H9 (cell line): ENCODE measurements around the gene ZNF665. TPM values are rescaled to one million over a fixed set of nuclear protein-coding genes. Genes with fewer than 3 reads are reported as not detected.

Experiments used
- DNase-seq: peaks from one replicate; pipeline ENCODE4 v3.0.0-alpha.2; 2017
- H2AFZ ChIP-seq: one replicate; pipeline ENCODE4 v1.6.1; 2013; ENCODE audit warnings: mild to moderate bottlenecking, low read length, control low read depth, moderate library complexity
- H2AK5ac ChIP-seq: 2 replicates; pipeline ENCODE4 v1.6.1; 2013; ENCODE audit warnings: low read length, control low read depth, mixed read lengths; ENCODE audit not compliant: insufficient read length
- H2BK120ac ChIP-seq: one replicate; pipeline ENCODE4 v1.6.1; 2013; ENCODE audit warnings: low read depth, mild to moderate bottlenecking, low read length, control low read depth, inconsistent platforms; ENCODE audit not compliant: poor library complexity, severe bottlenecking
- H2BK12ac ChIP-seq: 2 replicates; pipeline ENCODE4 v1.6.1; 2013; ENCODE audit warnings: low read length, control low read depth, mixed read lengths, low read depth; ENCODE audit not compliant: insufficient read length
- H2BK15ac ChIP-seq: 2 replicates; pipeline ENCODE4 v1.6.1; 2013; ENCODE audit warnings: low read depth, low read length, control low read depth
- H2BK20ac ChIP-seq: one replicate; pipeline ENCODE4 v1.6.1; 2013; ENCODE audit warnings: low read depth, mild to moderate bottlenecking, low read length, control low read depth, inconsistent platforms; ENCODE audit not compliant: poor library complexity, severe bottlenecking
- H2BK5ac ChIP-seq: 2 replicates; pipeline ENCODE4 v1.6.1; 2013; ENCODE audit warnings: low read length, control low read depth, mixed read lengths; ENCODE audit not compliant: insufficient read length
- H3K14ac ChIP-seq: 2 replicates; pipeline ENCODE4 v1.6.1; 2013; ENCODE audit warnings: low read length, control low read depth; ENCODE audit not compliant: insufficient read depth
- H3K18ac ChIP-seq: 2 replicates; pipeline ENCODE4 v1.6.1; 2013; ENCODE audit warnings: low read depth, mild to moderate bottlenecking, mixed read lengths, low read length, control low read depth; ENCODE audit not compliant: insufficient read length
- H3K23ac ChIP-seq: 2 replicates; pipeline ENCODE4 v1.6.1; 2013; ENCODE audit warnings: low read length, control low read depth, mixed read lengths, low read depth; ENCODE audit not compliant: insufficient read length
- H3K23me2 ChIP-seq: 2 replicates; pipeline ENCODE4 v1.6.1; 2013; ENCODE audit warnings: low read depth, mild to moderate bottlenecking, mixed read lengths, low read length, control low read depth; ENCODE audit not compliant: insufficient read length, poor library complexity, severe bottlenecking
- H3K27ac ChIP-seq: 2 replicates; pipeline ENCODE4 v1.5.1; 2013; ENCODE audit warnings: low read length, control low read depth, mixed read lengths, low read depth; ENCODE audit not compliant: insufficient read length
- H3K27me3 ChIP-seq: 2 replicates; pipeline ENCODE4 v1.6.1; 2013; ENCODE audit warnings: low read length, control low read depth, inconsistent platforms; ENCODE audit not compliant: insufficient read depth
- H3K4ac ChIP-seq: 2 replicates; pipeline ENCODE4 v1.6.1; 2013; ENCODE audit warnings: low read depth, mild to moderate bottlenecking, control low read depth, inconsistent platforms, low read length, moderate library complexity
- H3K4me1 ChIP-seq: 2 replicates; pipeline ENCODE4 v1.6.1; 2013; ENCODE audit warnings: low read length, control low read depth, inconsistent platforms; ENCODE audit not compliant: insufficient read depth
- H3K4me2 ChIP-seq: 2 replicates; pipeline ENCODE4 v1.6.1; 2013; ENCODE audit warnings: low read length, control low read depth, mixed read lengths; ENCODE audit not compliant: insufficient read length, insufficient read depth
- H3K56ac ChIP-seq: 2 replicates; pipeline ENCODE4 v1.6.1; 2013; ENCODE audit warnings: low read depth, mild to moderate bottlenecking, mixed read lengths, low read length, control low read depth; ENCODE audit not compliant: insufficient read length
- H3K79me1 ChIP-seq: 2 replicates; pipeline ENCODE4 v1.6.1; 2013; ENCODE audit warnings: low read depth, mild to moderate bottlenecking, moderate library complexity, low read length, control low read depth, inconsistent platforms; ENCODE audit not compliant: insufficient read depth, poor library complexity, severe bottlenecking
- H3K79me2 ChIP-seq: 2 replicates; pipeline ENCODE4 v1.6.1; 2013; ENCODE audit warnings: low read length, control low read depth, inconsistent platforms; ENCODE audit not compliant: insufficient read depth
- H3K9ac ChIP-seq: 2 replicates; pipeline ENCODE4 v1.6.1; 2013; ENCODE audit warnings: low read length, control low read depth, mixed read lengths; ENCODE audit not compliant: insufficient read length; ENCODE audit errors: extremely low read depth
- H3K9me3 ChIP-seq: one replicate; pipeline ENCODE4 v1.6.1; 2013; ENCODE audit warnings: low read depth, low read length, inconsistent platforms; ENCODE audit not compliant: control insufficient read depth
- H3T11ph ChIP-seq: one replicate; pipeline ENCODE4 v1.6.1; 2013; ENCODE audit warnings: mild to moderate bottlenecking, low read length, control low read depth, inconsistent platforms
- H4K20me1 ChIP-seq: one replicate; pipeline ENCODE4 v1.6.1; 2013; ENCODE audit not compliant: control insufficient read depth, insufficient read length, insufficient read depth
- H4K5ac ChIP-seq: 2 replicates; pipeline ENCODE4 v1.6.1; 2013; ENCODE audit warnings: low read depth, mild to moderate bottlenecking, mixed read lengths, low read length, control low read depth; ENCODE audit not compliant: insufficient read length
- H4K8ac ChIP-seq: replicated peaks from 2 replicates; pipeline ENCODE4 v1.6.1; 2013; ENCODE audit warnings: low read length, control low read depth, mixed read lengths, low read depth; ENCODE audit not compliant: insufficient read length
- H4K91ac ChIP-seq: 2 replicates; pipeline ENCODE4 v1.6.1; 2013; ENCODE audit warnings: low read depth, mild to moderate bottlenecking, moderate library complexity, mixed read lengths, low read length, control low read depth; ENCODE audit not compliant: insufficient read length
- H3K27ac Mint-ChIP-seq, 3 experiments: 2 replicates in 2 of 3; 3 replicates in 1 of 3; pipeline ENCODE4 v1.8.0; 2020 to 2021; ENCODE audit warnings: mixed read lengths in 3 of 3, mild to moderate bottlenecking in 1 of 3, moderate library complexity in 1 of 3
- H3K27me3 Mint-ChIP-seq: 2 replicates; pipeline ENCODE4 v1.8.0; 2021; ENCODE audit warnings: low read depth, mild to moderate bottlenecking, moderate library complexity, mixed read lengths
- H3K36me3 Mint-ChIP-seq, 3 experiments: 2 replicates in 2 of 3; 3 replicates in 1 of 3; pipeline ENCODE4 v1.8.0; 2020 to 2021; ENCODE audit warnings: low read depth in 3 of 3, mixed read lengths in 3 of 3; ENCODE audit not compliant: insufficient read depth in 1 of 3
- H3K4me1 Mint-ChIP-seq, 2 experiments: 2 replicates each; pipeline ENCODE4 v1.8.0; 2020; ENCODE audit warnings: mixed read lengths in 2 of 2
- H3K4me3 Mint-ChIP-seq, 2 experiments: 2 replicates in 1 of 2; 3 replicates in 1 of 2; pipeline ENCODE4 v1.8.0; 2020 to 2021; ENCODE audit warnings: mild to moderate bottlenecking in 2 of 2, mixed read lengths in 2 of 2, moderate library complexity in 1 of 2
- H3K9me3 Mint-ChIP-seq, 2 experiments: 2 replicates in 1 of 2; 3 replicates in 1 of 2; pipeline ENCODE4 v1.8.0; 2020; ENCODE audit warnings: mild to moderate bottlenecking in 2 of 2, mixed read lengths in 2 of 2, moderate library complexity in 1 of 2
- CTCF ChIP-seq: fragments of 200-600 bp; sonication (generic); conservative IDR thresholded peaks from 3 replicates; pipeline ENCODE4 v1.8.0; 2021; ENCODE audit warnings: antibody characterized with exemption, mild to moderate bottlenecking
- WGBS: extraction: QIAGEN DNeasy Blood & Tissue Kit; methylation state at CpG from one replicate; pipeline ENCODE4 v1.1.7; 2013; ENCODE audit warnings: missing lambda C conversion rate, low lambda C conversion rate, mixed read lengths; ENCODE audit not compliant: insufficient read length; ENCODE audit errors: extremely low coverage; 5-methylcytosine and 5-hydroxymethylcytosine counted together
- total RNA-seq: library from RNA; stranded (reverse); gene quantifications from 2 replicates; pipeline ENCODE4 v1.2.1, GENCODE V29; 2021

The ZNF665 gene
- total RNA-seq, 1 experiment from 2014 or later: 3.7 TPM

GRCh38 chr19:53157626-53158025, 35.5 kb downstream of the ZNF665 start:
- Histone ChIP-seq H3K14ac (no peak overlapping the region), H3K79me2 (peaks cover 3% of the 10 kb centered on the region; the same call in 1 of the 2 replicates), H3K27ac (no peak overlapping the region), H2AK5ac (no peak overlapping the region), H3T11ph (no peak overlapping the region), H3K9ac (peak overlapping the region; percentile 7), H4K8ac (no peak overlapping the region), H3K9me3 (no peaks in the 10 kb centered on the region), H4K20me1 (no peaks in the 10 kb centered on the region), H2BK5ac (no peak overlapping the region), H3K23me2 (peaks cover 12% of the 10 kb centered on the region), H2BK15ac (no peak overlapping the region), H2AFZ (no peak overlapping the region), H3K4me2 (peak overlapping the region; percentile 91), H3K27me3 (no peaks in the 10 kb centered on the region), H3K4me1 (no peaks in the 10 kb centered on the region), H3K23ac (no peak overlapping the region), H4K5ac (no peak overlapping the region), H2BK20ac (no peak overlapping the region), H2BK120ac (no peak overlapping the region), H3K18ac (no peak overlapping the region), H4K91ac (no peak overlapping the region), H3K79me1 (no peaks in the 10 kb centered on the region), H3K56ac (no peak overlapping the region), H3K4ac (no peak overlapping the region), H2BK12ac (no peak overlapping the region)
- peaks cover 11% of the 10 kb centered on the region for H3K27me3 Mint-ChIP-seq
- H3K4me1 Mint-ChIP-seq: peaks cover 10% of the 10 kb centered on the region in 2 experiments
- WGBS: no CpG with 5 or more reads among the region's 7 CpGs
- DNase-seq: peak; percentile 42
- H3K9me3 Mint-ChIP-seq: peaks cover 11 to 17% of the 10 kb centered on the region in 2 experiments
- TF ChIP-seq CTCF: no peak
- H3K36me3 Mint-ChIP-seq: peaks cover 28 to 31% (median 29%) of the 10 kb centered on the region in 3 experiments
- peak overlapping the region in 2 of 3 experiments; percentile 3 to 40; a peak in 2 of 7 replicates for H3K27ac Mint-ChIP-seq
- peak overlapping the region; percentile 82 to 84 for H3K4me3 Mint-ChIP-seq
